MCF 10A (cell line): ENCODE measurements around the gene ARHGAP23. TPM values are rescaled to one million over a fixed set of nuclear protein-coding genes. Genes with fewer than 3 reads are reported as not detected.

ENCODE experiments used
- BruUV-seq: library from RNA; stranded (reverse); fragments of 400-500 nt; replicated peaks from 2 replicates; lab custom pipeline; 2021; lab: Mats Ljungman, UMichigan
- CTCF ChIA-PET: fragments of 300-600 bp; sonication (Branson Sonifier 250); formaldehyde crosslinking; extraction: SDS; loops from one replicate; lab custom pipeline; 2021; ENCODE audit warnings: antibody characterized with exemption, inconsistent platforms; lab: Yijun Ruan, JAX
- POLR2A ChIA-PET: fragments of 300-600, 350-650 bp; sonication (Branson Sonifier 250); formaldehyde crosslinking; extraction: SDS; loops from one replicate; lab custom pipeline; 2020; ENCODE audit warnings: antibody characterized with exemption, inconsistent platforms; lab: Yijun Ruan, JAX
- DNase-seq: peaks from one replicate; pipeline ENCODE4 v3.0.0-alpha.2; 2018; ENCODE audit not compliant: unreplicated experiment
- H3K27ac Mint-ChIP-seq: one replicate; pipeline ENCODE4 v1.8.0; 2022; ENCODE audit warnings: mild to moderate bottlenecking, low read depth, mixed read lengths; ENCODE audit not compliant: unreplicated experiment
- H3K27me3 Mint-ChIP-seq: one replicate; pipeline ENCODE4 v1.8.0; 2022; ENCODE audit warnings: mixed read lengths; ENCODE audit not compliant: insufficient read depth, unreplicated experiment
- H3K36me3 Mint-ChIP-seq: one replicate; pipeline ENCODE4 v1.8.0; 2022; ENCODE audit warnings: mild to moderate bottlenecking, moderate library complexity, mixed read lengths; ENCODE audit not compliant: insufficient read depth, unreplicated experiment
- H3K4me1 Mint-ChIP-seq: one replicate; pipeline ENCODE4 v1.8.0; 2022; ENCODE audit warnings: mixed read lengths; ENCODE audit not compliant: insufficient read depth, unreplicated experiment
- H3K4me3 Mint-ChIP-seq: one replicate; pipeline ENCODE4 v1.8.0; 2022; ENCODE audit warnings: mild to moderate bottlenecking, moderate library complexity, mixed read lengths; ENCODE audit not compliant: unreplicated experiment
- H3K9me3 Mint-ChIP-seq: one replicate; pipeline ENCODE4 v1.8.0; 2022; ENCODE audit warnings: mixed read lengths; ENCODE audit not compliant: unreplicated experiment
- intact Hi-C: fragments of 100-400 bp; cut with micrococcal nuclease; formaldehyde crosslinking; loops from 2 replicates; pipeline ENCODE4 v1.14.1; 2022
- total RNA-seq: library from RNA; stranded (reverse); gene quantifications from 2 replicates; pipeline ENCODE4 v1.2.3, GENCODE V29; 2022
- TF ChIP-seq, protein P1 (sequence below): fragments of 200-600 bp; IDR thresholded peaks from one replicate; pipeline ENCODE4 v1.8.0; 2022; ENCODE audit warnings: antibody characterized with exemption, mild to moderate bottlenecking; ENCODE audit not compliant: unreplicated experiment

The ARHGAP23 gene
- total RNA-seq, 1 experiment from 2014 or later: 23.2 TPM

DNA sequence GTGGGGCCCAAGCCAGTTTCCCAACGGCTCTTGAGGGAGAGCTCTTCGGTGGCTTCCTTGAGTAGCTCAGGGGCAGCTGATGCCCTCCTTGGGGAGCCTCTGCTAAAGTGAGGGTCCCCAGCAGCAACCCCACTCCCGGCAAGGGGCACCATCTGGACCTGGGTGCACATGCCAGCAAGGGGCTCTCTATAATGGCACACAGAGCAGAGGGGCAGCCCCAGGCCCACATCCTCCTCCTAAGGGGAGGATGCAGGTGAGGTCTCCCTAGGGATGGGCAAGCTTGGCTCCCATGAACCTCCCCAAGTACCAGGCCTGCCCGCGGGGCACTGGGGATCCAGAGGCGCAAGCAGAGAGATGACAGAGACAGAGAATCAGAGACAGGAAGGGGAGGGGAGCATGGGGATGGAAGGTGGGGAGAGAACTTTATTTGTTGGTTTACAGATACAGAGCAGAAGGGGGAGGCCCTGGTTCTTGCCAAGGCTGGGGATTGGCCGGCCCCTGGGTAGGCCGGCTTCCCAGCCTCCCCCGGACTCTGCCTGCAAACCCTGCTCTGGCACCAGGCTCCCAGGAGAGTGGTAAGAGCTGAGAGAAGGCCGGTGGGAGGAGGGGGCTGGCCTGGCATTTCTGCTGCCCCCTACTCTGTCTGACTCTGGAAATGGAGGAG, 116.0 kb downstream of the ARHGAP23 start:
- ChIA-PET POLR2A (interaction anchor here (0.6 kb wide), 1 partner anchor 8 kb away, joined by 3 read pairs; no protein-coding TSS in a partner anchor), CTCF (no interaction called here)
- H3K27me3 Mint-ChIP-seq: peaks cover 15% of the 10 kb centered on the region
- no peaks in the 10 kb centered on the region for H3K36me3 Mint-ChIP-seq
- no peak overlapping the region for H3K27ac Mint-ChIP-seq
- intact Hi-C loops: no loop called here
- H3K9me3 Mint-ChIP-seq: no peaks in the 10 kb centered on the region
- H3K4me1 Mint-ChIP-seq: no peaks in the 10 kb centered on the region
- no TSS peak for BruUV-seq
- TF ChIP-seq, protein P1, sequence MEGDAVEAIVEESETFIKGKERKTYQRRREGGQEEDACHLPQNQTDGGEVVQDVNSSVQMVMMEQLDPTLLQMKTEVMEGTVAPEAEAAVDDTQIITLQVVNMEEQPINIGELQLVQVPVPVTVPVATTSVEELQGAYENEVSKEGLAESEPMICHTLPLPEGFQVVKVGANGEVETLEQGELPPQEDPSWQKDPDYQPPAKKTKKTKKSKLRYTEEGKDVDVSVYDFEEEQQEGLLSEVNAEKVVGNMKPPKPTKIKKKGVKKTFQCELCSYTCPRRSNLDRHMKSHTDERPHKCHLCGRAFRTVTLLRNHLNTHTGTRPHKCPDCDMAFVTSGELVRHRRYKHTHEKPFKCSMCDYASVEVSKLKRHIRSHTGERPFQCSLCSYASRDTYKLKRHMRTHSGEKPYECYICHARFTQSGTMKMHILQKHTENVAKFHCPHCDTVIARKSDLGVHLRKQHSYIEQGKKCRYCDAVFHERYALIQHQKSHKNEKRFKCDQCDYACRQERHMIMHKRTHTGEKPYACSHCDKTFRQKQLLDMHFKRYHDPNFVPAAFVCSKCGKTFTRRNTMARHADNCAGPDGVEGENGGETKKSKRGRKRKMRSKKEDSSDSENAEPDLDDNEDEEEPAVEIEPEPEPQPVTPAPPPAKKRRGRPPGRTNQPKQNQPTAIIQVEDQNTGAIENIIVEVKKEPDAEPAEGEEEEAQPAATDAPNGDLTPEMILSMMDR: no peak
- H3K4me3 Mint-ChIP-seq: no peak overlapping the region
- DNase-seq: no peak

DNA sequence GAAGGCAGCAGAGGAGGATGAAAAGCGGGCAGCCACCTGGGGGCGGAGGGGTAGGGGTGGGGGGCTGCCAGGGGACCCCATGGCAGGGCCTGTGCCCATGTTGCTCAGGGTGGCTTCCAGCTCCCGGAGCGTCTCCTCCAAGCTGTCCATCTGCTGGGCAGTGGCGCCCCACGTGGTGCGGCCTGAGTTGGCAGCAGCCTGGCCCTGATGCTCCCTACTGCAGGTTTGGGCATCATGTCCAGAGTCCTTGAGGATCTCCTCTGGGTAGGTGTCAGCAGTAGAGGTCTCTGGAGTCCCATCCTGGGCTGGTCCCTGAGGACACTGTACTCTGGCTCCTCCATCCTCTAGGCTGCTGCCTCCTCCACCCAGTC, 116.6 kb downstream of the ARHGAP23 start:
- no peak overlapping the region for H3K27ac Mint-ChIP-seq
- no peaks in the 10 kb centered on the region for H3K4me1 Mint-ChIP-seq
- peaks cover 15% of the 10 kb centered on the region for H3K27me3 Mint-ChIP-seq
- no peaks in the 10 kb centered on the region for H3K36me3 Mint-ChIP-seq
- H3K4me3 Mint-ChIP-seq: no peak overlapping the region
- H3K9me3 Mint-ChIP-seq: no peaks in the 10 kb centered on the region
- no TSS peak for BruUV-seq
- ChIA-PET POLR2A (no interaction called here), CTCF (no interaction called here)
- TF ChIP-seq, protein P1: no peak
- no peak for DNase-seq
- intact Hi-C loops: no loop called here

DNA sequence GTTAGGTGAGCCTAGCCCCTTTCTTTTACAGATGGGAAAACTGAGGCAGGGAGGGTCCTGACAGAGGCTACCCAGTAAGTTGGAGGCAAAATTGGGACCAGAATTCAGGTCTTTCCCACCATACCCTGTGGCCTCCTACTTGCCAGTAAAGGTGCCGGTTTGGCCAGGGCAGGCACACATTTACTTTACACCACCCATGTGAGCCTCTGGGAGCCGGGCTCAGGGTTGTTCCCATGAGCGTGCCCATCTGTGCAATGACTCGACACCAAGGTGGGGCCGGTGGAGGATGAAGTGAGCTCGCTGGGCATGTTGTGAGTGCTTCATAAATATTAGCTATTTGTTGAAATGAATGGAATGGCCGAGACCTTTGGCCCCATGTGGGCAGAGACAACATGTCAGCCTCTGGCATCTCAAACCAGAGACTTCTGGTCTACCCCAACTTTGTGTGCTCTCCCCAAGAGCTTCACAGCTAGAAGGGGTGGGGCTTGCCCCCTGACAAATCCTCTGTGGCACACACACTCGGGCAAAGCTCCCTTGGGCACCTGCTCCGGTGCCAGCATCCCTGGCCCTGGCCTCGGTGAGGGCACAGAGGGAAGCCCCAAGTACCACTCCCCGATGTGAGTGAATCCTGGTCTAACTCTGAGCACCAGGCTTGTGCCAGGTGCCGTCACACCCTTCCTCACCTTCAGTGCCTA, 117.4 kb downstream of the ARHGAP23 start:
- H3K9me3 Mint-ChIP-seq: no peaks in the 10 kb centered on the region
- intact Hi-C loops: no loop called here
- ChIA-PET POLR2A (no interaction called here), CTCF (interaction anchor here (3.0 kb wide), 1 partner anchor 12 kb away, joined by 16 read pairs; no protein-coding TSS in a partner anchor)
- H3K27me3 Mint-ChIP-seq: peaks cover 15% of the 10 kb centered on the region
- BruUV-seq: no TSS peak
- no peak overlapping the region for H3K27ac Mint-ChIP-seq
- peaks cover 4% of the 10 kb centered on the region for H3K4me1 Mint-ChIP-seq
- H3K4me3 Mint-ChIP-seq: no peak overlapping the region
- no peak for DNase-seq
- H3K36me3 Mint-ChIP-seq: no peaks in the 10 kb centered on the region
- TF ChIP-seq, protein P1: no peak

DNA sequence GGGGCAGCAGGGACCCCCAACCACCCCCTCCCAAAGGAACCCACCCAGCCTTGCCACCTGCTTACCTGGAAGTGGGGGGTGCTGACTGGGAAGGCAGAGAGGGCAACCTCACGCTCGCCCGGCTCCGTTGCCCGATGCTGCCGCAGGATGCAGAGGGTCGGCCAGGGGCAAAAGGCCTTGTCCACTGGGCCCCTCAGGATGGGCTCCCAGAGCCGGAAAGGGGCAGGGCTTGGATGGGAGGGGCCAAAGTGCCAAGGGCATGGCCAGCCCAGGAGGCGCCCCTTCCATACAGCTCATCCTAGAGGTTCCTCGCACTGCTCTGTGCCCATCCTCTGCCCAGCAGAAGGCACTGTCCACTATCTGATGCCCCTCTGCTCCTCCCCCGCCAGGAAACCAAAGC, 118.1 kb downstream of the ARHGAP23 start:
- intact Hi-C loops: no loop called here
- DNase-seq: no peak
- Mint-ChIP-seq H3K27ac (no peak overlapping the region), H3K9me3 (no peaks in the 10 kb centered on the region), H3K36me3 (no peaks in the 10 kb centered on the region), H3K4me1 (peaks cover 10% of the 10 kb centered on the region), H3K4me3 (no peak overlapping the region), H3K27me3 (peaks cover 10% of the 10 kb centered on the region)
- no TSS peak for BruUV-seq
- TF ChIP-seq, protein P1: no peak
- POLR2A ChIA-PET: no interaction called here
- CTCF ChIA-PET: interaction anchor here (3.0 kb wide), 1 partner anchor 12 kb away, joined by 16 read pairs; no protein-coding TSS in a partner anchor
